Adipocyte (in vitro differentiated cells): Measurements from ENCODE around the gene LTA4H.

Experiments used
- DNase-seq: peaks from one replicate; pipeline ENCODE4 v3.0.0-alpha.2; 2015; ENCODE audit warnings: low read depth
- H3K27me3 ChIP-seq: replicated peaks from 2 replicates; pipeline ENCODE4 v1.7.0; 2013; ENCODE audit warnings: mild to moderate bottlenecking, low read length, moderate library complexity; ENCODE audit not compliant: control insufficient read depth, insufficient read depth
- H3K36me3 ChIP-seq: 2 replicates; pipeline ENCODE4 v1.7.0; 2013; ENCODE audit warnings: low read length, mild to moderate bottlenecking, moderate library complexity; ENCODE audit not compliant: control insufficient read depth, insufficient read depth, severe bottlenecking
- H3K4me1 ChIP-seq: 2 replicates; pipeline ENCODE4 v1.7.0; 2013; ENCODE audit warnings: mild to moderate bottlenecking, low read length, moderate library complexity; ENCODE audit not compliant: control insufficient read depth, insufficient read depth
- H3K4me3 ChIP-seq: 2 replicates; pipeline ENCODE4 v1.7.0; 2013; ENCODE audit warnings: mild to moderate bottlenecking, low read length, moderate library complexity
- H3K9ac ChIP-seq: 2 replicates; pipeline ENCODE4 v1.7.0; 2013; ENCODE audit warnings: mild to moderate bottlenecking, low read length, moderate library complexity
- H3K9me3 ChIP-seq: 2 replicates; pipeline ENCODE4 v1.7.0; 2013; ENCODE audit warnings: mild to moderate bottlenecking, low read length, moderate library complexity; ENCODE audit not compliant: control insufficient read depth

The LTA4H gene

GRCh38 chr12:95966287-95966870 lies 69.0 kb downstream of the LTA4H start:
- Histone ChIP-seq H3K9ac (no peak overlapping the region), H3K9me3 (no peaks in the 10 kb centered on the region), H3K27me3 (no peaks in the 10 kb centered on the region), H3K36me3 (no peaks in the 10 kb centered on the region), H3K4me1 (no peaks in the 10 kb centered on the region), H3K4me3 (no peak overlapping the region)
- peak; percentile 16 for DNase-seq

GRCh38 chr12:95963096-95963495 lies 72.3 kb downstream of the LTA4H start:
- no peaks in the 10 kb centered on the region for H3K4me1 ChIP-seq
- no peak overlapping the region for H3K9ac ChIP-seq
- no peaks in the 10 kb centered on the region for H3K36me3 ChIP-seq
- no peak overlapping the region for H3K4me3 ChIP-seq
- no peak for DNase-seq
- no peaks in the 10 kb centered on the region for H3K9me3 ChIP-seq
- no peaks in the 10 kb centered on the region for H3K27me3 ChIP-seq

GRCh38 chr12:95962222-95962621 lies 73.2 kb downstream of the LTA4H start:
- H3K4me3 ChIP-seq = no peak overlapping the region
- no peaks in the 10 kb centered on the region for H3K4me1 ChIP-seq
- H3K36me3 ChIP-seq = no peaks in the 10 kb centered on the region
- H3K9me3 ChIP-seq = no peaks in the 10 kb centered on the region
- no peak for DNase-seq
- peaks cover 2% of the 10 kb centered on the region for H3K27me3 ChIP-seq
- H3K9ac ChIP-seq = no peak overlapping the region

- Histone ChIP-seq H3K36me3 (no peaks in the 10 kb centered on the region), H3K4me1 (no peaks in the 10 kb centered on the region), H3K27me3 (peaks cover 3% of the 10 kb centered on the region), H3K4me3 (no peak overlapping the region), H3K9me3 (no peaks in the 10 kb centered on the region), H3K9ac (no peak overlapping the region)
- DNase-seq = no peak
These were observed 75.1 kb downstream of the LTA4H start for GRCh38 chr12:95960241-95960640.

- H3K4me1 ChIP-seq = no peaks in the 10 kb centered on the region
- H3K36me3 ChIP-seq = no peaks in the 10 kb centered on the region
- H3K9me3 ChIP-seq = no peaks in the 10 kb centered on the region
- H3K9ac ChIP-seq = no peak overlapping the region
- H3K27me3 ChIP-seq = peaks cover 3% of the 10 kb centered on the region
- peak; percentile 33 for DNase-seq
- no peak overlapping the region for H3K4me3 ChIP-seq
These were observed 76.3 kb downstream of the LTA4H start for GRCh38 chr12:95959107-95959506.

- H3K36me3 ChIP-seq = no peaks in the 10 kb centered on the region
- H3K9me3 ChIP-seq = no peaks in the 10 kb centered on the region
- H3K4me1 ChIP-seq = no peaks in the 10 kb centered on the region
- no peak overlapping the region for H3K4me3 ChIP-seq
- DNase-seq = no peak
- peaks cover 11% of the 10 kb centered on the region for H3K27me3 ChIP-seq
- no peak overlapping the region for H3K9ac ChIP-seq
These were observed 78.7 kb downstream of the LTA4H start for GRCh38 chr12:95956557-95957145.

GRCh38 chr12:95955549-95956159 lies 79.7 kb downstream of the LTA4H start:
- no peaks in the 10 kb centered on the region for H3K36me3 ChIP-seq
- H3K27me3 ChIP-seq = peaks cover 11% of the 10 kb centered on the region
- H3K9ac ChIP-seq = no peak overlapping the region
- H3K9me3 ChIP-seq = no peaks in the 10 kb centered on the region
- DNase-seq = no peak
- no peak overlapping the region for H3K4me3 ChIP-seq
- H3K4me1 ChIP-seq = no peaks in the 10 kb centered on the region

- Histone ChIP-seq H3K4me3 (no peak overlapping the region), H3K27me3 (peaks cover 28% of the 10 kb centered on the region), H3K9ac (no peak overlapping the region), H3K9me3 (no peaks in the 10 kb centered on the region), H3K36me3 (no peaks in the 10 kb centered on the region), H3K4me1 (no peaks in the 10 kb centered on the region)
- DNase-seq = no peak
These were observed 82.4 kb downstream of the LTA4H start for GRCh38 chr12:95953000-95953399.

GRCh38 chr12:95951515-95951914 lies 83.9 kb downstream of the LTA4H start:
- Histone ChIP-seq H3K4me1 (no peaks in the 10 kb centered on the region), H3K36me3 (no peaks in the 10 kb centered on the region), H3K9ac (no peak overlapping the region), H3K9me3 (no peaks in the 10 kb centered on the region), H3K4me3 (no peak overlapping the region), H3K27me3 (peaks cover 25% of the 10 kb centered on the region)
- DNase-seq = no peak
